Activated T-helper 2 cell treated with anti-CD3 and anti-CD28 coated beads, Interferon-gamma antibody, Interleukin-2, Interleukin-4, amounts not matched to agents 10 μg/mL and 5 μg/mL and 100 μg/mL, durations not matched to agents 14 hours and 24 hours and 36 hours (primary cell): ENCODE measurements around the gene CPNE7. TPM values are rescaled to one million over a fixed set of nuclear protein-coding genes. Genes with fewer than 3 reads are reported as not detected.
"Not testable (repeated sequence)": the region's sequence is repeated elsewhere in the genome, so short reads cannot be mapped to it uniquely, and the experiment has no call there.

Experiments
- DNase-seq: peaks from one replicate; pipeline ENCODE4 v3.0.0; 2021; ENCODE audit warnings: low spot score
- H3K27ac Mint-ChIP-seq: one replicate; pipeline ENCODE4 v1.8.0; 2021; ENCODE audit warnings: mixed read lengths
- H3K27me3 Mint-ChIP-seq: one replicate; pipeline ENCODE4 v1.8.0; 2021; ENCODE audit warnings: low read depth, mixed read lengths
- H3K36me3 Mint-ChIP-seq: one replicate; pipeline ENCODE4 v1.8.0; 2021; ENCODE audit warnings: low read depth, mixed read lengths
- H3K4me1 Mint-ChIP-seq: one replicate; pipeline ENCODE4 v1.8.0; 2021; ENCODE audit warnings: low read depth, mixed read lengths
- H3K4me3 Mint-ChIP-seq: one replicate; pipeline ENCODE4 v1.8.0; 2021; ENCODE audit warnings: low read depth, mild to moderate bottlenecking, moderate library complexity, mixed read lengths
- H3K9me3 Mint-ChIP-seq: one replicate; pipeline ENCODE4 v1.8.0; 2021; ENCODE audit warnings: mixed read lengths
- intact Hi-C: fragments of 100-400 bp; cut with micrococcal nuclease; formaldehyde crosslinking; loops from one replicate; pipeline ENCODE4 v1.15.1; 2023
- total RNA-seq: library from RNA; stranded (reverse); gene quantifications from 2 replicates; pipeline ENCODE4 v1.2.3, GENCODE V29; 2022

The CPNE7 gene
- total RNA-seq, 1 donor from 2014 or later: 25.7 TPM

DNA sequence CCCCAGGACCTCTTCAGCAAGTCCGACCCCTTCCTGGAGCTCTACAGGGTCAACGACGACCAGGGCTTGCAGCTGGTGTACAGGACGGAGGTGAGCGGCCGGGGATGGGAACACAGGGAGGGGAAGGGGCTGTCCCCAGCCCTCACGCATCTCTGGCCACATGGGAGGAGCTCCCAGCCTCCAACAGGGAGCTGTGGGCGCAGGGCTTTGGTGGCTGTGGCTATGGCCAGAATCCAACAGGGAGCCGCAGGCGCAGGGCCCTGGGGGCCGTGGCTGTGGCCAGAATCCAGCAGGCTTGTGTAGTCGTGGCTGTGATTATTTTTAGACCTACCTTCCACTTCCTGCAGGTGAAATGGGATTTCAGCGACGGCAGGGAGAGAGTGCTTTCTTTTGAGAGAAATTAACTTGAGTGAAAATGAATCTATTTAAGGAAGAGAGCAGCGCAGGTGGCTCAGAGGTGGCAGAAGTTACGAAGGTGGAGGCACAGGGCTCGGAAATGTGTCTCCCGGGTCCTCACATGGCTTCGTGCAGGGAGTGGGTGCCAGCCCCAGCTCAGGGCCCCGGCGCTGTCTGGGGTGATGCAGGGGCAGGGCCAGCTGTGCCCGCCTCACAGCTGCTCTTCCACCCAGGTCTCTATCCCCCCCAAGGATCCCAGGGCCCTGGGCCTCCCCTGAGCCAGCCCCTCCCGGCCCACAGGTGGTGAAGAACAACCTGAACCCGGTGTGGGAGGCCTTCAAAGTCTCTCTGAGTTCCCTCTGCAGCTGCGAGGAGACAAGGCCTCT lies 9.4 kb downstream of the CPNE7 start:
- intact Hi-C loops: no loop called here
- Mint-ChIP-seq H3K36me3 (no peaks in the 10 kb centered on the region), H3K27ac (no peak overlapping the region), H3K4me3 (no peak overlapping the region), H3K9me3 (no peaks in the 10 kb centered on the region), H3K4me1 (no peaks in the 10 kb centered on the region), H3K27me3 (no peaks in the 10 kb centered on the region)
- no peak for DNase-seq

DNA sequence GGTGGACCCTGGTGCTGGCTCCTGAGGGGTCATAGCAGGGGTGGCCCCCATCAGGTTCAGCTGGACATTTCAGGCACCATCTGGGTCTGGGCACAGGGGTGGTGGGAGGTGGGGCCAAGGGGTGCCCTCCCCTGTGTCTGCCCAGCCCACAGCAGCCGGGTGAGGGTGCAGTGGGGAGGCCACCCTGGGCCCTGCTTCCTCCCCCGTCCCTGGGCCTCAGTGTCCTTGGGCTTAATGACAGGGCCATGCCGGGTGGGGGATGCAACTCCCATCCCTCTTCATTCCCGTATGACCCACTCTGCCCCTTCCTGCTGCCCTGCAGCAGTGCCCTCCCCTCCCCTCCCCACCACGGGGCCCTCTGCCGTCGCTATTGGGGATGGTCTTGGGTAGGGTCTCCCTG lies 10.7 kb downstream of the CPNE7 start:
- Mint-ChIP-seq H3K4me1 (no peaks in the 10 kb centered on the region), H3K9me3 (no peaks in the 10 kb centered on the region), H3K27me3 (no peaks in the 10 kb centered on the region), H3K36me3 (no peaks in the 10 kb centered on the region), H3K27ac (no peak overlapping the region), H3K4me3 (no peak overlapping the region)
- intact Hi-C loops: no loop called here
- DNase-seq: no peak

DNA sequence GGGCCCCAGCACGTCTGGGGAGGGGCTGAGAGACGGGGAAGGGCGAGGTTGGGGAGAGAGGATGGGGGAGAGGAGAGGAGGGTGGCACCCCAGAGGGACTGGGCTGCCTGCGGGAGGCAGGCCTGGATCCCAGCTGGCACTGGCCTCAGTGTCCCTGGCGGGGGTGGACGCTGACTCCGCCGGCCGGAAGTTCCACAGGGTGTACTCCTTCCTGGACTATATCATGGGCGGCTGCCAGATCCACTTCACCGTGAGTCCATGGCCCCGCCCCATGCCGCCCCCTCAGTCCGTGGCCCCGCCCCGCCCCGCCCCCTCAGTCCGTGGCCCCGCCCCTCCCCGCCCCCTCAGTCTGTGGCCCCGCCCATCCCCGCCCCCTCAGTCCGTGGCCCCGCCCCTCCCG lies 11.3 kb downstream of the CPNE7 start:
- Mint-ChIP-seq H3K4me1 (no peaks in the 10 kb centered on the region), H3K27ac (no peak overlapping the region), H3K36me3 (no peaks in the 10 kb centered on the region), H3K9me3 (no peaks in the 10 kb centered on the region), H3K4me3 (no peak overlapping the region), H3K27me3 (no peaks in the 10 kb centered on the region)
- intact Hi-C loops: no loop called here
- no peak for DNase-seq

DNA sequence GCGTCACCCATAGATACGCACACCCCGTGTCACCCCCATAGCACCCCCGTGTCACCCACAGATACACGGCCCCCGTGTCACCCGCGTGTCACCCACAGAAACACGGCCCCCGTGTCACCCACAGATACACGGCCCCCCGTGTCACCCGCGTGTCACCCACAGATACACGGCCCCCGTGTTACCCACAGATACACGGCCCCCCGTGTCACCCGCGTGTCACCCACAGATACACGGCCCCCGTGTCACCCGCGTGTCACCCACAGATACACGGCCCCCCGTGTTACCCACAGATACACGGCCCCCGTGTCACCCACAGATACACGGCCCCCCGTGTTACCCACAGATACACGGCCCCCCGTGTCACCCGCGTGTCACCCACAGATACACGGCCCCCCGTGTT lies 12.1 kb downstream of the CPNE7 start:
- DNase-seq, H3K4me1 Mint-ChIP-seq, intact Hi-C loops, H3K27me3 Mint-ChIP-seq, H3K36me3 Mint-ChIP-seq, H3K4me3 Mint-ChIP-seq, H3K9me3 Mint-ChIP-seq, H3K27ac Mint-ChIP-seq: not testable (repeated sequence)

DNA sequence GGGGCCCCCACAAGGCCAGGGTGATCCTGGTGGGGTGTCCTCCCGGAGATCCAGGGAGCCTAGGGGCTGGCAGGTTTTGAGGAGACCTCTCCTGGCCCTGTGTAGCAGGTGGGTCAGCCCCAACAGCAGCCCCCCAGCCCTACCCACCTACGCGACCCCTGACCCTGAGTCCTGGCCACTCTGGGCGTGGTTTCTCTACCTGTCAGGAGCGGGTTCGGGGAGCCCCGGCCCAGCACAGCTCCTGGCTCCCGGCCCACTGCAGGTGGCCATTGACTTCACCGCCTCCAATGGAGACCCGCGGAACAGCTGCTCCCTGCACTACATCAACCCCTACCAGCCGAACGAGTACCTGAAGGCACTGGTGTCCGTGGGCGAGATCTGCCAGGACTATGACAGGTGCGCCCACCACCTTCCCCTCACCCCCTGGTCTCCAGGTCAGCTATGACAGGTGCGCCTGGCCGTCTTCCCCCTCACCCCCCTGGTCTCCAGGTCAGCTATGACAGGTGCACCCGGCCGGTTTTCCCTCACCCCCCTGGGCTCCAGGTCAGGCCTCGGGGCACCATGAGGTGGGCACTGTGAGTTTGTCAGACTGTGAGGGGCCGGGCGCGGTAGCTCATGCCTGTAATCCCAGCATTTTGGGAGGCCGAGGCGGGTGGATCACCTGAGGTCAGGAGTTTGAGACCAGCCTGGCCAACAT lies 13.0 kb downstream of the CPNE7 start:
- Mint-ChIP-seq H3K4me3 (no peak overlapping the region), H3K9me3 (no peaks in the 10 kb centered on the region), H3K27me3 (no peaks in the 10 kb centered on the region), H3K36me3 (no peaks in the 10 kb centered on the region), H3K4me1 (peaks cover under 1% of the 10 kb centered on the region), H3K27ac (no peak overlapping the region)
- DNase-seq: no peak
- intact Hi-C loops: no loop called here

DNA sequence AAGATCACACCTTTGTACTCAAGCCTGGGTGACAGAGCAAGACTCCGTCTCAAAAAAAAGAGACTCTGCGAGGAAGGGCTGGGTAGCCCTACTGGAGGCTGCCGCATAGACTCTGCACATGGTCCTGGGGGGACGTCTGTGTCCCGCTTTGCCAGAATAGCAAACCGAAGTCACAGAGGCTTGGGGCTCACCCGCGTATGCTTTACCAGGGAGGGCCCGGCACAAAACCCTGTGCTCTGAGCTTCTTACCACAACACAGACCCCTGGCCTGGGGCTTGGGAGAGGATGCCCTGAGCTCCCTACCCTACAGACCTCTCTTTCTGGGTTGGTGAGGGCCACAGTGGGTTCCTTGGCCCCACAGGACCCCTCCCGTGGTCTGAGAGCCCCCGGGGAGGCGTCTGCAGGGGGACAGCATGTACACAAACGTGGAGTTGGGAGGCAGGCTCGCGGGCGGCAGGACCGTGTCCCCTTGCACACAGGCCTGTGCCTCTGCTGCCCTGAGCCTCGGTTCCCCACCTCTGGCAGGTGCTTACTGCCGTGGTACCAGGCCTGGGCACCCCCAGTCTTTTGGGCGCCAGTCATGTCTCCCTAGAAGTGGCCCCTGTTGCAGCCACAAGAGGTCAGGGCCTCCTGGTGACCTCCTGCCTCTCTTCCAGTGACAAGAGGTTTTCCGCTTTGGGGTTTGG lies 13.8 kb downstream of the CPNE7 start:
- Mint-ChIP-seq H3K36me3 (no peaks in the 10 kb centered on the region), H3K27ac (no peak overlapping the region), H3K9me3 (no peaks in the 10 kb centered on the region), H3K27me3 (no peaks in the 10 kb centered on the region), H3K4me3 (no peak overlapping the region), H3K4me1 (peaks cover 8% of the 10 kb centered on the region)
- no peak for DNase-seq
- intact Hi-C loops: no loop called here

DNA sequence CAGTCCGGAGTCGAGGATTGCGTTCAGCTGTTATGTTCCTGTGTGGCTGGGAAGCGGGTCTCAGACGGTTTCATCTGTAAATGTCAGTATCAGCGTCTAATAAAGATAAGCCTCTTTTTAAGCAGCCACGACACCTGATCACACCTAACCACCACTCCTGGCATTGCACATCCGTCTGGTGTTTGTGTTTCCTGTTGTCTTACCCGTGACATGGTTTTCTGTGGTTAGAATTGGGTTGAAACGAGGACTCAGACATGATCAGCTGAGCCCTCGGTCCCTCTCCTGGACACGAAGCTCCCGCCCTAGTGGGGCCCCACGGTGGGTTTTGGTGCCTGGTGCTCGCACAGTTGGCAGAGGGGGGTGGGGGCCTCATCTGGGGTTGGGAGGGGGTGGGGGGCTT lies 18.3 kb downstream of the CPNE7 start:
- no peak for DNase-seq
- no peaks in the 10 kb centered on the region for H3K36me3 Mint-ChIP-seq
- no peak overlapping the region for H3K4me3 Mint-ChIP-seq
- H3K27me3 Mint-ChIP-seq: no peaks in the 10 kb centered on the region
- H3K4me1 Mint-ChIP-seq: peaks cover 8% of the 10 kb centered on the region
- H3K9me3 Mint-ChIP-seq: no peaks in the 10 kb centered on the region
- no peak overlapping the region for H3K27ac Mint-ChIP-seq
- intact Hi-C loops: no loop called here

DNA sequence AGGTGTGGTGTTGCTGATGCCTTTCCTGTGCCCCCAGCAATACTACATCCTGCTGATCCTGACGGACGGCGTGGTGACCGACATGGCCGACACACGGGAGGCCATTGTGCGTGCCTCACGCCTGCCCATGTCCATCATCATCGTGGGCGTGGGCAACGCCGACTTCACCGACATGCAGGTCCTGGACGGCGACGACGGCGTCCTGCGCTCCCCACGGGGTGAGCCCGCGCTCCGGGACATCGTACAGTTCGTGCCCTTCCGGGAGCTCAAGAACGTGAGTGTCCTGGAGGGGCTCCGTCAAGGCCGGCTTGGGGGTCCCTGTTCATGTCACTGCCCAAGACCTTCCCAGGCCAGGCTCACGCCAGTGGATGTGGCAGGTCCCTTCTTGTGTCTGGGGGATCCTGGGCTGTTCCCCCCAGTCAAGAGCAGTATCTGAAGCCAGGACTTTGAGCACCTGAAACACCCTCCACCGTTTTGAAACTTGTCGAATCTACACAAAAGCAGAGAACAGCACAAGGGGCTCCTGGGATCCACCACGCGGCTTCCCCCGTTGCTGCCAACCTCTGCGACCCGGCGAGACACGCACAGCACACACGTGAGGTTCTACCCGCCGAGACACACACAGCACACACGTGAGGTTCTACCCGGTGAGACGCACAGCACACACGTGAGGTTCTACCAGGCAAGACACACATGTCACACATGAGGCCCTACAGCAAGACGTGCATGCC lies 19.9 kb downstream of the CPNE7 start:
- H3K27ac Mint-ChIP-seq: no peak overlapping the region
- no peaks in the 10 kb centered on the region for H3K27me3 Mint-ChIP-seq
- no peaks in the 10 kb centered on the region for H3K9me3 Mint-ChIP-seq
- H3K4me1 Mint-ChIP-seq: peaks cover 8% of the 10 kb centered on the region
- no peak overlapping the region for H3K4me3 Mint-ChIP-seq
- H3K36me3 Mint-ChIP-seq: no peaks in the 10 kb centered on the region
- intact Hi-C loops: no loop called here
- no peak for DNase-seq

DNA sequence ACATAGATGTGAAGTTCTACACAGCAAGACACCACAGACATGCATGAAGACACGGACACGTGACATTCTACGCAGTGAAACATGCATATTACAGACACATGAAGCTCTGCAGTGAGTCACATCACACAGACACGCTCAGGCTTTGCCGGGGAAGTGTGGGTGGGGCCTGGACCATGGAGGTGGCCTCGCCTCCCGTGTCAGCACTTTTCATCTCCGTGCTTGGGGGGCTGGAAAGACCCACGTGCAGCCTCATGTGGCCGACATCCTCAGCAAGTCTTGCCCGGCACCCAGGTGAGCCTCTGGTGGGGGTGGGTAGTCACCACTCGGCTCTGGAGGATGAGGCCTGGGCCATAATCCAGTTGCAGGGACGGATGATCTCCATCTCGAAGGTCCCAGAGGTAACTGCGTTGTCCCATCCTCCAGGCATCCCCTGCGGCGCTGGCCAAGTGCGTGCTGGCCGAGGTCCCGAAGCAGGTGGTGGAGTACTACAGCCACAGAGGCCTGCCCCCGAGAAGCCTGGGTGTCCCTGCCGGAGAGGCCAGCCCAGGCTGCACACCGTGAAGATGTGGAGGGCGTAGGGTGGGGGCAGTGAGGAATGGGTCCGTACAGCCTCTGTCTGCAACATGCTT lies 20.6 kb downstream of the CPNE7 start:
- no peaks in the 10 kb centered on the region for H3K9me3 Mint-ChIP-seq
- intact Hi-C loops: no loop called here
- H3K36me3 Mint-ChIP-seq: no peaks in the 10 kb centered on the region
- peaks cover 8% of the 10 kb centered on the region for H3K4me1 Mint-ChIP-seq
- DNase-seq: no peak
- no peaks in the 10 kb centered on the region for H3K27me3 Mint-ChIP-seq
- H3K27ac Mint-ChIP-seq: no peak overlapping the region
- no peak overlapping the region for H3K4me3 Mint-ChIP-seq

DNA sequence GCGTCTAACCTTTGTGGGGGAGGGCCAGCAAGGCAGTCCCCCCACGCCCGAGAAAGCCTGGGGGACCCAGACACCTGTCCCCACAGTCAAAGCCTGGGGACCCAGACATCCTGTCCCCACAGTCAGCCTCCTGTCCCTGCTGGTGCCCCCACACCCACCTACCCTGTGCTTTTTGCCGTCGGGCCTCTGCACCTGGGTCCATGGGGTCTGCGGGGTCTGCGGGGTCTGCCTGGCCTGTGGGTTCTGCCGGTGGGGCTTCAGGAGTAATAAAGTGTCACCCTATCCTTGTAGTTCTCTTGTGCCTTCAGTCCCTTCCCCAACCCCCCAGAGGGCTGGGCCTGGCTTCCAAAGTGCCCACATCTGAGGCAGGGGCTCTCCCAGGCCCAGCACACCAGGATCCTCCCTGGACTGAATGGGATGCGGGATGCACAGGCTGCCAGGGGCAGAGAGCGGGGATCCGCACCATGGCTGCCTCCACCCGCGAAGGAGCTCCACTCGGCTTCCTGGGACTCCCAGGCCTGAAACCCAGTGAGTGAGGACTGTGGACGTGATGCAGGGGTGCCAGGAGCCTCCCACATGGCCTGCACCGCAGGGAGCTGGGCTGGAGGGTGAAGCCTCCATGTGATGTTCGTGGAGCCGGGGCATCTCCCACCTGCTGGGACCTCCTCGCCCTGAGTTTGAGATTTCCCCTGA lies 21.5 kb downstream of the CPNE7 start:
- Mint-ChIP-seq H3K36me3 (no peaks in the 10 kb centered on the region), H3K4me1 (peaks cover 8% of the 10 kb centered on the region), H3K27me3 (no peaks in the 10 kb centered on the region), H3K27ac (no peak overlapping the region), H3K4me3 (no peak overlapping the region), H3K9me3 (no peaks in the 10 kb centered on the region)
- intact Hi-C loops: no loop called here
- DNase-seq: no peak

DNA sequence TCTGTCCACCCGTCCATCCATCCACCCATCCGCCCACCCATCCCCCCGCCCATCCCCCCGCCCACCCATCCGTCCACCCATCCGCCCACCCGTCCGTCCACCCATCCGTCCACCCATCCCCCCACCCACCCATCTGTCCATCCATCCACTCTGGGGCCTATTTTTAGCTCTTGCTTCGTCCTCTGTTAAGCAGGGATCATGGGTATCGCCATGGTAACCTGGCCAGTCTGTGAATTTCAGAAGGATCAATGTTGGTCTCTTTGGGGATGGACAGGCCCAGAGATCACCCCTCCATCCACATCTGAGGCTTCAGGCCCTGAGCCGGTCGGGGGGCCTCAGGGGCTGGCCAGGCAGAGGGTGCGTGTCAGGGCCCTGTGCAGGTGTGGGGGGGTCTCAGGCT lies 22.6 kb downstream of the CPNE7 start:
- intact Hi-C loops: no loop called here

DNA sequence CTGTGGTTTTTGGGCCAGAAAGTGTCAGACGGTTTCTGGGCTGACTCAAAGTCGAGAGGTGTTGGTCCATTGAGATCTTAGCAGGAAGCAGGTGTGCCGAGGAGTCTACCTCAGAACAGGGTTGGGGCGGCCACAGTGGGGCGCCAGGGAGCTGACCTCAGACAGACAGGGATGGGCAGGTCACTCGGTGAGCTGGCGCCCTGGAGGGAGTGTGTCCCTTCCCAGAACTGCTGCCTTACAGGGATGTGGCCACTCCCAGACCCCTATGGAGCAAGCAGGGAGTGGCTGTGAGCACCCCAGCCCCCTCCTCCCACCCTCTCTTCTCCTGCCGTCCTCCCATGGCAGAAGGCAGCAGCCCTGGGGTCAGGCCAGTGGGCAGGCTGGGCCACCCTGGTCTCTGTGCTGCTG lies 23.9 kb downstream of the CPNE7 start:
- H3K9me3 Mint-ChIP-seq: no peaks in the 10 kb centered on the region
- no peak for DNase-seq
- intact Hi-C loops: no loop called here
- H3K27ac Mint-ChIP-seq: no peak overlapping the region
- H3K4me3 Mint-ChIP-seq: no peak overlapping the region
- H3K27me3 Mint-ChIP-seq: no peaks in the 10 kb centered on the region
- peaks cover 8% of the 10 kb centered on the region for H3K4me1 Mint-ChIP-seq
- no peaks in the 10 kb centered on the region for H3K36me3 Mint-ChIP-seq

More for the DNA sequence above, 22.6 kb downstream of the CPNE7 start:
- peaks cover 15% of the 10 kb centered on the region for H3K4me1 Mint-ChIP-seq
- no peaks in the 10 kb centered on the region for H3K9me3 Mint-ChIP-seq
- no peaks in the 10 kb centered on the region for H3K36me3 Mint-ChIP-seq
- no peak overlapping the region for H3K4me3 Mint-ChIP-seq
- H3K27ac Mint-ChIP-seq: no peak overlapping the region
- DNase-seq: no peak
- H3K27me3 Mint-ChIP-seq: no peaks in the 10 kb centered on the region
